NT2/D1 (cell line): Measurements from ENCODE around the gene DNAJC18.

ENCODE experiments used
- SUZ12 ChIP-seq: IDR thresholded peaks from 2 replicates; pipeline ENCODE4 v1.6.1; 2011; ENCODE audit not compliant: insufficient read length, insufficient read depth; ENCODE audit errors: extremely low read depth
- YY1 ChIP-seq: IDR thresholded peaks from 2 replicates; pipeline ENCODE4 v1.6.1; 2011; ENCODE audit not compliant: insufficient read length, insufficient read depth
- ZNF274 ChIP-seq: IDR thresholded peaks from 2 replicates; pipeline ENCODE4 v1.6.1; 2011; ENCODE audit warnings: mild to moderate bottlenecking, low read depth, low read length

DNA sequence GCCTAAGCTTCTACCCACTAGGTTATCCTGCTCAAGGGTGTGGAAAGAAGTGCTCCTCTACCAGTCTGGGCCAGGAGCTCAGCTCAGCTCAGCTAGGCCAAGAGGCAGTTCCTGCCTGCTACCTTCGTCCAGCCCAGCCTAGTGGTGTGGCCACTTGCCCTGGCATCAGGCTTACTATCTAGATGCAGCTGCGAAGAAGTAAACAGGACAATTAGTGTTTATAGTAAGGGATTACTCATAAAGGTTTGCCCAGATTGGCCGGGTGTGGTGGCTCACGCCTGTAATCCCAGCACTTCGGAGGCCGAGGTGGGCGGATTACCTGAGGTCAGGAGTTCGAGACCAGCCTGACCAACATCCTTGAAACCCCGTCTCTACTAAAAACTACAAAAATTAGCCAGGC, 22.7 kb downstream of the DNAJC18 start:
- TF ChIP-seq YY1 (no peak), SUZ12 (no peak), ZNF274 (no peak)
